Gastrocnemius medialis (tissue), 4 donors: ENCODE data around the gene USH2A.

Source experiments
- CTCF ChIP-seq, 5 experiments: fragments of 450-650 bp in 3 of 5; fragments of 200-600 bp in 2 of 5; sonication (generic) in 2 of 5; IDR thresholded peaks in 4 of 5; conservative IDR thresholded peaks in 1 of 5; 1 replicate in 4 of 5; 2 replicates in 1 of 5; pipeline ENCODE4 v1.5.1; 2016 to 2019; ENCODE audit warnings: antibody characterized with exemption in 5 of 5, mild to moderate bottlenecking in 3 of 5, moderate library complexity in 3 of 5
- POLR2A ChIP-seq, 2 donors: fragments of 450-650 bp; IDR thresholded peaks; one replicate each; pipeline ENCODE4 v1.6.1; 2017; ENCODE audit warnings: antibody characterized with exemption in 2 of 2, mild to moderate bottlenecking in 2 of 2, moderate library complexity in 2 of 2

- TF ChIP-seq CTCF (IDR thresholded peaks at IDR 0.05 in 4 of 5, conservative IDR thresholded peaks at IDR 0.05 in 1 of 5) (no peak), POLR2A (IDR thresholded peaks at IDR 0.05) (no peak)
Observed at GRCh38 chr1:215887627-215888026, 535.6 kb downstream of the USH2A start.
